Naive B cell (primary cell): ENCODE results near the gene DENND2D. TPM values are rescaled to one million over a fixed set of nuclear protein-coding genes. Genes with fewer than 3 reads are reported as not detected.

Source experiments
- ATAC-seq, 2 donors: fragments of 150-1000 bp; cut with Tn5 transposase; 2 replicates each; pipeline ENCODE4 v1.10.0; 2021; ENCODE audit warnings: low read depth in 2 of 2, mild to moderate bottlenecking in 2 of 2, moderate library complexity in 2 of 2
- DNase-seq: peaks from one replicate; pipeline ENCODE4 v3.0.0; 2022
- H3K27ac Mint-ChIP-seq, 6 donors: one replicate each; pipeline ENCODE4 v1.8.0; 2020 to 2022; ENCODE audit warnings: mild to moderate bottlenecking in 6 of 6, mixed read lengths in 6 of 6, moderate library complexity in 5 of 6, inconsistent platforms in 2 of 6
- H3K27me3 Mint-ChIP-seq, 3 donors: one replicate each; pipeline ENCODE4 v1.8.0; 2021 to 2022; ENCODE audit warnings: mixed read lengths in 3 of 3, mild to moderate bottlenecking in 1 of 3
- H3K36me3 Mint-ChIP-seq, 2 donors: one replicate each; pipeline ENCODE4 v1.8.0; 2020 to 2022; ENCODE audit warnings: mixed read lengths in 2 of 2, inconsistent platforms in 1 of 2, mild to moderate bottlenecking in 1 of 2
- H3K4me1 Mint-ChIP-seq, 3 donors: one replicate each; pipeline ENCODE4 v1.8.0; 2020 to 2022; ENCODE audit warnings: mixed read lengths in 3 of 3, inconsistent platforms in 1 of 3, mild to moderate bottlenecking in 1 of 3, moderate library complexity in 1 of 3
- H3K4me3 Mint-ChIP-seq, 8 donors: one replicate each; pipeline ENCODE4 v1.8.0; 2020 to 2022; ENCODE audit warnings: mild to moderate bottlenecking in 8 of 8, mixed read lengths in 8 of 8, moderate library complexity in 8 of 8, inconsistent platforms in 2 of 8
- H3K9me3 Mint-ChIP-seq, 7 donors: one replicate each; pipeline ENCODE4 v1.8.0; 2020 to 2022; ENCODE audit warnings: mixed read lengths in 7 of 7, mild to moderate bottlenecking in 5 of 7, inconsistent platforms in 2 of 7, moderate library complexity in 1 of 7
- polyA plus RNA-seq, 6 donors: library from polyadenylated mRNA; unstranded; fragments of 300-500 nt; fragmentation: Illumina TruSeq; gene quantifications; one replicate each; pipeline ENCODE4 v1.2.3, GENCODE V29; 2021; ENCODE audit warnings: low read depth in 6 of 6

Gene DENND2D
- polyA plus RNA-seq, 6 donors from 2014 or later: 60.2 to 124 (median 82.6) TPM

- H3K9me3 Mint-ChIP-seq: peaks cover 0 to 5% (median 1%) of the 10 kb centered on the region in 7 donors
- no peak for ATAC-seq
- no peak for DNase-seq
- H3K4me1 Mint-ChIP-seq: peaks cover 50 to 86% (median 63%) of the 10 kb centered on the region in 3 donors
- peak overlapping the region in 3 of 6 donors; percentile 15 to 61 (median 16) for H3K27ac Mint-ChIP-seq
- H3K36me3 Mint-ChIP-seq: peaks cover 0 to 5% of the 10 kb centered on the region in 2 donors
- no peaks in the 10 kb centered on the region for H3K27me3 Mint-ChIP-seq
- peak overlapping the region in 3 of 8 donors; percentile 56 to 90 (median 78) for H3K4me3 Mint-ChIP-seq
Observed at GRCh38 chr1:111228748-111229126, 28.3 kb upstream of the DENND2D start.

- Mint-ChIP-seq H3K27ac (peak overlapping the region in 4 of 6 donors; percentile 6 to 61 (median 38)), H3K9me3 (peaks cover 0 to 5% (median 1%) of the 10 kb centered on the region in 7 donors), H3K4me3 (peak overlapping the region in 4 of 8 donors; percentile 3 to 59 (median 52)), H3K4me1 (peaks cover 56 to 89% (median 69%) of the 10 kb centered on the region in 3 donors), H3K27me3 (no peaks in the 10 kb centered on the region), H3K36me3 (peaks cover 0 to 5% of the 10 kb centered on the region in 2 donors)
- ATAC-seq (no peak), DNase-seq (no peak)
Observed at GRCh38 chr1:111227851-111228747, 27.7 kb upstream of the DENND2D start.

GRCh38 chr1:111227434-111227833 lies 27.0 kb upstream of the DENND2D start, which contains the start of gene CHI3L2:
Gene CHI3L2, plus strand, starts transcription at chr1:111227713. Its CDS starts 17 bp downstream, at chr1:111227730.
- H3K9me3 Mint-ChIP-seq: peaks cover 0 to 5% (median 1%) of the 10 kb centered on the region in 7 donors
- ATAC-seq (no peak), DNase-seq (no peak)
- H3K4me1 Mint-ChIP-seq: peaks cover 61 to 90% (median 75%) of the 10 kb centered on the region in 3 donors
- no peaks in the 10 kb centered on the region for H3K27me3 Mint-ChIP-seq
- peaks cover 0 to 5% of the 10 kb centered on the region in 2 donors for H3K36me3 Mint-ChIP-seq
- H3K4me3 Mint-ChIP-seq: peak within 1 kb of the TSS in 5 of 8 donors; percentile 3 to 59 (median 48)
- peak within 1 kb of the TSS in 5 of 6 donors; percentile 6 to 88 (median 33) for H3K27ac Mint-ChIP-seq

GRCh38 chr1:111225717-111226400 lies 25.4 kb upstream of the DENND2D start:
- Mint-ChIP-seq H3K27ac (peak overlapping the region; percentile 34 to 93 (median 73)), H3K4me3 (peak overlapping the region in 7 of 8 donors; percentile 28 to 73 (median 47)), H3K9me3 (peaks cover 0 to 5% (median 1%) of the 10 kb centered on the region in 7 donors), H3K4me1 (peaks cover 66 to 90% (median 75%) of the 10 kb centered on the region in 3 donors), H3K27me3 (no peaks in the 10 kb centered on the region), H3K36me3 (no peaks in the 10 kb centered on the region)
- DNase-seq: no peak
- no peak for ATAC-seq

GRCh38 chr1:111225091-111225490 lies 24.6 kb upstream of the DENND2D start:
- peak overlapping the region in 4 of 8 donors; percentile 4 to 62 (median 26) for H3K4me3 Mint-ChIP-seq
- peaks cover 69 to 90% (median 77%) of the 10 kb centered on the region in 3 donors for H3K4me1 Mint-ChIP-seq
- DNase-seq: no peak
- H3K27ac Mint-ChIP-seq: peak overlapping the region in 5 of 6 donors; percentile 37 to 93 (median 78)
- H3K9me3 Mint-ChIP-seq: peaks cover 0 to 4% (median 1%) of the 10 kb centered on the region in 7 donors
- ATAC-seq: no peak
- H3K27me3 Mint-ChIP-seq: no peaks in the 10 kb centered on the region
- no peaks in the 10 kb centered on the region for H3K36me3 Mint-ChIP-seq

- Mint-ChIP-seq H3K36me3 (no peaks in the 10 kb centered on the region), H3K27me3 (no peaks in the 10 kb centered on the region), H3K9me3 (peaks cover 0 to 3% (median 0%) of the 10 kb centered on the region in 7 donors), H3K4me3 (peak overlapping the region in 7 of 8 donors; percentile 65 to 85 (median 79)), H3K4me1 (peaks cover 81 to 91% (median 90%) of the 10 kb centered on the region in 3 donors), H3K27ac (peak overlapping the region; percentile 35 to 98 (median 94))
- DNase-seq (no peak), ATAC-seq (no peak)
Observed at GRCh38 chr1:111223126-111223685, 22.8 kb upstream of the DENND2D start.

GRCh38 chr1:111222308-111223125 lies 22.1 kb upstream of the DENND2D start:
- peak; percentile 71 for DNase-seq
- H3K4me3 Mint-ChIP-seq: peak overlapping the region; percentile 65 to 85 (median 80)
- H3K27me3 Mint-ChIP-seq: no peaks in the 10 kb centered on the region
- peak overlapping the region; percentile 94 to 99 (median 94) for H3K27ac Mint-ChIP-seq
- H3K36me3 Mint-ChIP-seq: no peaks in the 10 kb centered on the region
- peak; percentile 29 to 31 for ATAC-seq
- H3K9me3 Mint-ChIP-seq: peaks cover 0 to 4% (median 0%) of the 10 kb centered on the region in 7 donors
- H3K4me1 Mint-ChIP-seq: peaks cover 85 to 94% (median 91%) of the 10 kb centered on the region in 3 donors

GRCh38 chr1:111221633-111222291 lies 21.3 kb upstream of the DENND2D start:
- H3K27me3 Mint-ChIP-seq: no peaks in the 10 kb centered on the region
- H3K9me3 Mint-ChIP-seq: peaks cover 0 to 4% (median 0%) of the 10 kb centered on the region in 7 donors
- peaks cover 85 to 94% (median 91%) of the 10 kb centered on the region in 3 donors for H3K4me1 Mint-ChIP-seq
- DNase-seq: peak; percentile 74
- H3K36me3 Mint-ChIP-seq: no peaks in the 10 kb centered on the region
- peak overlapping the region; percentile 33 to 99 (median 94) for H3K27ac Mint-ChIP-seq
- H3K4me3 Mint-ChIP-seq: peak overlapping the region; percentile 65 to 85 (median 80)
- peak; percentile 31 to 39 for ATAC-seq

GRCh38 chr1:111221276-111221632 lies 20.8 kb upstream of the DENND2D start:
- H3K27me3 Mint-ChIP-seq: no peaks in the 10 kb centered on the region
- H3K4me3 Mint-ChIP-seq: peak overlapping the region; percentile 65 to 85 (median 80)
- DNase-seq: no peak
- H3K27ac Mint-ChIP-seq: peak overlapping the region; percentile 58 to 99 (median 94)
- H3K4me1 Mint-ChIP-seq: peaks cover 85 to 94% (median 93%) of the 10 kb centered on the region in 3 donors
- no peaks in the 10 kb centered on the region for H3K36me3 Mint-ChIP-seq
- ATAC-seq: no peak
- peaks cover 0 to 4% (median 0%) of the 10 kb centered on the region in 7 donors for H3K9me3 Mint-ChIP-seq

- peaks cover 84 to 94% (median 93%) of the 10 kb centered on the region in 3 donors for H3K4me1 Mint-ChIP-seq
- DNase-seq (no peak), ATAC-seq (no peak)
- H3K9me3 Mint-ChIP-seq: peaks cover 0 to 4% (median 2%) of the 10 kb centered on the region in 7 donors
- peaks cover 0 to 4% (median 0%) of the 10 kb centered on the region in 3 donors for H3K27me3 Mint-ChIP-seq
- no peaks in the 10 kb centered on the region for H3K36me3 Mint-ChIP-seq
- H3K27ac Mint-ChIP-seq: peak overlapping the region; percentile 58 to 99 (median 96)
- H3K4me3 Mint-ChIP-seq: peak overlapping the region; percentile 65 to 85 (median 80)
Observed at GRCh38 chr1:111220302-111220890, 19.9 kb upstream of the DENND2D start.

GRCh38 chr1:111219557-111220286 lies 19.3 kb upstream of the DENND2D start:
- Mint-ChIP-seq H3K27me3 (peaks cover 0 to 4% (median 0%) of the 10 kb centered on the region in 3 donors), H3K27ac (peak overlapping the region; percentile 94 to 99 (median 96)), H3K4me1 (peaks cover 87 to 96% (median 93%) of the 10 kb centered on the region in 3 donors), H3K9me3 (peaks cover 0 to 4% (median 2%) of the 10 kb centered on the region in 7 donors), H3K36me3 (no peaks in the 10 kb centered on the region), H3K4me3 (peak overlapping the region; percentile 65 to 85 (median 80))
- peak; percentile 67 to 72 for ATAC-seq
- peak; percentile 78 for DNase-seq
